Measurements from ENCODE around the gene INPP4A.

DNA sequence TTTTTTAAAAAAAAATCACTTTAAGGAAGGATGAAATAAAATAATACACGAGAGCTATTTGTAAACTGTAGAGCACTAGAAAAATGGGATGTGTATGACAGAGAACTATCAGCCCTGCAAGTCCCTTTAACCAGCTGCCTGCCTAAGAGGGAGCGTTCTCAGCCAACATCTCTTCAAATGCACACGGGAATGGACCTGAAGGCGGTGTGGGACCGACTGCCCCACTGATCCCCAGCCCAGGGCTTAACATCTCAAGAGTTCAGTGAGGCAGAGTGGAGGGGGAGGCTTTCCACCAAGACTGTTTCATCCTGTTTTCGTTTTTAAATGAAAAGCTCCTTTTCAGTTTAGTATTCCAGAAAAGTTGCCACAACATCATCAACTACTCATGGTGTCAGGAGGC is 2.2 kb downstream of the INPP4A start:
- TF ChIP-seq POLR2AphosphoS5 (IDR thresholded peaks at IDR 0.05; ENCODE audit: control insufficient read depth, insufficient read depth, low read depth, low read length) (no peak), ZNF253 (CRISPR knock-in tag; conservative IDR thresholded peaks at IDR 0.05) (no peak), PML (IDR thresholded peaks at IDR 0.05; ENCODE audit: low read length) (no peak), BCL6 (CRISPR knock-in tag; IDR thresholded peaks at IDR 0.05) (no peak), TCF7L2 (IDR thresholded peaks at IDR 0.05; ENCODE audit: low read depth, low read length) (no peak), CHD2 (IDR thresholded peaks at IDR 0.05; ENCODE audit: low read depth, low read length) (no peak), EZH2 (IDR thresholded peaks at IDR 0.05; ENCODE audit: borderline replicate concordance, low read depth, low read length) (no peak)
- TF ChIP-seq, protein P1, sequence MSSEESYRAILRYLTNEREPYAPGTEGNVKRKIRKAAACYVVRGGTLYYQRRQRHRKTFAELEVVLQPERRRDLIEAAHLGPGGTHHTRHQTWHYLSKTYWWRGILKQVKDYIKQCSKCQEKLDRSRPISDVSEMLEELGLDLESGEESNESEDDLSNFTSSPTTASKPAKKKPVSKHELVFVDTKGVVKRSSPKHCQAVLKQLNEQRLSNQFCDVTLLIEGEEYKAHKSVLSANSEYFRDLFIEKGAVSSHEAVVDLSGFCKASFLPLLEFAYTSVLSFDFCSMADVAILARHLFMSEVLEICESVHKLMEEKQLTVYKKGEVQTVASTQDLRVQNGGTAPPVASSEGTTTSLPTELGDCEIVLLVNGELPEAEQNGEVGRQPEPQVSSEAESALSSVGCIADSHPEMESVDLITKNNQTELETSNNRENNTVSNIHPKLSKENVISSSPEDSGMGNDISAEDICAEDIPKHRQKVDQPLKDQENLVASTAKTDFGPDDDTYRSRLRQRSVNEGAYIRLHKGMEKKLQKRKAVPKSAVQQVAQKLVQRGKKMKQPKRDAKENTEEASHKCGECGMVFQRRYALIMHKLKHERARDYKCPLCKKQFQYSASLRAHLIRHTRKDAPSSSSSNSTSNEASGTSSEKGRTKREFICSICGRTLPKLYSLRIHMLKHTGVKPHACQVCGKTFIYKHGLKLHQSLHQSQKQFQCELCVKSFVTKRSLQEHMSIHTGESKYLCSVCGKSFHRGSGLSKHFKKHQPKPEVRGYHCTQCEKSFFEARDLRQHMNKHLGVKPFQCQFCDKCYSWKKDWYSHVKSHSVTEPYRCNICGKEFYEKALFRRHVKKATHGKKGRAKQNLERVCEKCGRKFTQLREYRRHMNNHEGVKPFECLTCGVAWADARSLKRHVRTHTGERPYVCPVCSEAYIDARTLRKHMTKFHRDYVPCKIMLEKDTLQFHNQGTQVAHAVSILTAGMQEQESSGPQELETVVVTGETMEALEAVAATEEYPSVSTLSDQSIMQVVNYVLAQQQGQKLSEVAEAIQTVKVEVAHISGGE (CRISPR knock-in tag; IDR thresholded peaks at IDR 0.05): no peak
- TF ChIP-seq, protein P2, sequence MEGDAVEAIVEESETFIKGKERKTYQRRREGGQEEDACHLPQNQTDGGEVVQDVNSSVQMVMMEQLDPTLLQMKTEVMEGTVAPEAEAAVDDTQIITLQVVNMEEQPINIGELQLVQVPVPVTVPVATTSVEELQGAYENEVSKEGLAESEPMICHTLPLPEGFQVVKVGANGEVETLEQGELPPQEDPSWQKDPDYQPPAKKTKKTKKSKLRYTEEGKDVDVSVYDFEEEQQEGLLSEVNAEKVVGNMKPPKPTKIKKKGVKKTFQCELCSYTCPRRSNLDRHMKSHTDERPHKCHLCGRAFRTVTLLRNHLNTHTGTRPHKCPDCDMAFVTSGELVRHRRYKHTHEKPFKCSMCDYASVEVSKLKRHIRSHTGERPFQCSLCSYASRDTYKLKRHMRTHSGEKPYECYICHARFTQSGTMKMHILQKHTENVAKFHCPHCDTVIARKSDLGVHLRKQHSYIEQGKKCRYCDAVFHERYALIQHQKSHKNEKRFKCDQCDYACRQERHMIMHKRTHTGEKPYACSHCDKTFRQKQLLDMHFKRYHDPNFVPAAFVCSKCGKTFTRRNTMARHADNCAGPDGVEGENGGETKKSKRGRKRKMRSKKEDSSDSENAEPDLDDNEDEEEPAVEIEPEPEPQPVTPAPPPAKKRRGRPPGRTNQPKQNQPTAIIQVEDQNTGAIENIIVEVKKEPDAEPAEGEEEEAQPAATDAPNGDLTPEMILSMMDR (IDR thresholded peaks at IDR 0.05 in 2 of 3, conservative IDR thresholded peaks at IDR 0.05 in 1 of 3; ENCODE audit: insufficient read depth in 2 of 3, low read depth in 1 of 3, low read length in 3 of 3): no peak
- TF ChIP-seq, protein P3, sequence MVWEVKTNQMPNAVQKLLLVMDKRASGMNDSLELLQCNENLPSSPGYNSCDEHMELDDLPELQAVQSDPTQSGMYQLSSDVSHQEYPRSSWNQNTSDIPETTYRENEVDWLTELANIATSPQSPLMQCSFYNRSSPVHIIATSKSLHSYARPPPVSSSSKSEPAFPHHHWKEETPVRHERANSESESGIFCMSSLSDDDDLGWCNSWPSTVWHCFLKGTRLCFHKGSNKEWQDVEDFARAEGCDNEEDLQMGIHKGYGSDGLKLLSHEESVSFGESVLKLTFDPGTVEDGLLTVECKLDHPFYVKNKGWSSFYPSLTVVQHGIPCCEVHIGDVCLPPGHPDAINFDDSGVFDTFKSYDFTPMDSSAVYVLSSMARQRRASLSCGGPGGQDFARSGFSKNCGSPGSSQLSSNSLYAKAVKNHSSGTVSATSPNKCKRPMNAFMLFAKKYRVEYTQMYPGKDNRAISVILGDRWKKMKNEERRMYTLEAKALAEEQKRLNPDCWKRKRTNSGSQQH (CRISPR knock-in tag; IDR thresholded peaks at IDR 0.05): no peak
- TF ChIP-seq, protein P4, sequence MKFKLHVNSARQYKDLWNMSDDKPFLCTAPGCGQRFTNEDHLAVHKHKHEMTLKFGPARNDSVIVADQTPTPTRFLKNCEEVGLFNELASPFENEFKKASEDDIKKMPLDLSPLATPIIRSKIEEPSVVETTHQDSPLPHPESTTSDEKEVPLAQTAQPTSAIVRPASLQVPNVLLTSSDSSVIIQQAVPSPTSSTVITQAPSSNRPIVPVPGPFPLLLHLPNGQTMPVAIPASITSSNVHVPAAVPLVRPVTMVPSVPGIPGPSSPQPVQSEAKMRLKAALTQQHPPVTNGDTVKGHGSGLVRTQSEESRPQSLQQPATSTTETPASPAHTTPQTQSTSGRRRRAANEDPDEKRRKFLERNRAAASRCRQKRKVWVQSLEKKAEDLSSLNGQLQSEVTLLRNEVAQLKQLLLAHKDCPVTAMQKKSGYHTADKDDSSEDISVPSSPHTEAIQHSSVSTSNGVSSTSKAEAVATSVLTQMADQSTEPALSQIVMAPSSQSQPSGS (CRISPR knock-in tag; IDR thresholded peaks at IDR 0.05): no peak
- TF ChIP-seq, protein P5, sequence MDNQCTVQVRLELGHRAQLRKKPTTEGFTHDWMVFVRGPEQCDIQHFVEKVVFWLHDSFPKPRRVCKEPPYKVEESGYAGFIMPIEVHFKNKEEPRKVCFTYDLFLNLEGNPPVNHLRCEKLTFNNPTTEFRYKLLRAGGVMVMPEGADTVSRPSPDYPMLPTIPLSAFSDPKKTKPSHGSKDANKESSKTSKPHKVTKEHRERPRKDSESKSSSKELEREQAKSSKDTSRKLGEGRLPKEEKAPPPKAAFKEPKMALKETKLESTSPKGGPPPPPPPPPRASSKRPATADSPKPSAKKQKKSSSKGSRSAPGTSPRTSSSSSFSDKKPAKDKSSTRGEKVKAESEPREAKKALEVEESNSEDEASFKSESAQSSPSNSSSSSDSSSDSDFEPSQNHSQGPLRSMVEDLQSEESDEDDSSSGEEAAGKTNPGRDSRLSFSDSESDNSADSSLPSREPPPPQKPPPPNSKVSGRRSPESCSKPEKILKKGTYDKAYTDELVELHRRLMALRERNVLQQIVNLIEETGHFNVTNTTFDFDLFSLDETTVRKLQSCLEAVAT (IDR thresholded peaks at IDR 0.05): no peak
